K562 (cell line): Measurements from ENCODE around the gene KCNQ5. TPM values are rescaled to one million over a fixed set of nuclear protein-coding genes. Genes with fewer than 3 reads are reported as not detected.

Experiments used
- FOXJ2 ChIP-seq: fragments of 200-800 bp; sonication (Bioruptor generic); IDR thresholded peaks from 2 replicates; pipeline ENCODE4 v1.6.1; 2016; ENCODE audit warnings: missing genetic modification characterization, missing compliant biosample characterization
- HMBOX1 ChIP-seq: sonication (generic); IDR thresholded peaks from 2 replicates; pipeline ENCODE4 v1.6.1; 2016
- JUN ChIP-seq, 2 experiments: sonication (generic) in 1 of 2; formaldehyde crosslinking in 1 of 2; IDR thresholded peaks; 2 replicates each; pipeline versions ENCODE4 v1.6.1 to v1.8.0; 2012 to 2022; ENCODE audit warnings: borderline replicate concordance in 2 of 2, mild to moderate bottlenecking in 2 of 2, improper control_type of control experiment in 1 of 2, low read depth in 1 of 2, low read length in 1 of 2, missing genetic modification reagents in 1 of 2
- KLF6 ChIP-seq: fragments of 250-450 bp; sonication (Bioruptor Pico); IDR thresholded peaks from 2 replicates; pipeline ENCODE4 v1.4.0; 2020; ENCODE audit warnings: mild to moderate bottlenecking, moderate library complexity, borderline replicate concordance
- OTX1 ChIP-seq: fragments of 450-650 bp; formaldehyde crosslinking; IDR thresholded peaks from 2 replicates; pipeline ENCODE4 v1.4.0; 2022; ENCODE audit warnings: mild to moderate bottlenecking
- PHF20 ChIP-seq: fragments of 450-650 bp; IDR thresholded peaks from 2 replicates; pipeline ENCODE4 v1.6.1; 2018; ENCODE audit not compliant: partially characterized antibody
- YBX1 ChIP-seq: fragments of 450-650 bp; IDR thresholded peaks from 2 replicates; pipeline ENCODE4 v1.7.1; 2016; ENCODE audit warnings: mild to moderate bottlenecking
- ZBTB40 ChIP-seq, 2 experiments: fragments of 450-650 bp in 1 of 2; sonication (generic) in 1 of 2; formaldehyde crosslinking in 1 of 2; IDR thresholded peaks; 2 replicates each; pipeline versions ENCODE4 v1.7.1 to v1.9.0; 2016 to 2022; ENCODE audit warnings: inconsistent platforms in 1 of 2, mild to moderate bottlenecking in 1 of 2, missing genetic modification reagents in 1 of 2
- ZBTB7A ChIP-seq: IDR thresholded peaks from 2 replicates; pipeline ENCODE4 v1.6.1; 2011; ENCODE audit warnings: low read depth, mild to moderate bottlenecking, low read length, moderate library complexity, borderline replicate concordance; ENCODE audit not compliant: control insufficient read depth
- ZEB2 ChIP-seq: fragments of 450-650 bp; IDR thresholded peaks from 2 replicates; pipeline ENCODE4 v1.6.1; 2016
- ZNF12 ChIP-seq: sonication (generic); formaldehyde crosslinking; IDR thresholded peaks from 2 replicates; pipeline ENCODE4 v1.4.0; 2020; ENCODE audit warnings: mild to moderate bottlenecking, missing genetic modification reagents
- ZNF707 ChIP-seq: fragments of 250-450 bp; sonication (Bioruptor Pico); conservative IDR thresholded peaks from 2 replicates; pipeline ENCODE4 v1.8.0; 2022; ENCODE audit warnings: inconsistent platforms, mild to moderate bottlenecking, moderate library complexity
- polyA plus RNA-seq, 8 experiments: library from polyadenylated mRNA; depleted of rRNA in 4 of 8; stranded (reverse) in 5 of 8; unstranded in 3 of 8; fragments of >200 nt; fragmentation: Nextera tagmentation in 2 of 8; fragmentation: Illumina TruSeq in 1 of 8; extraction: Ambion mirVana in 2 of 8; extraction: Trizol in 1 of 8; gene quantifications; 2 replicates each; pipeline versions ENCODE4 v1.2.1 to v1.2.3, GENCODE V29; 2011 to 2014; ENCODE audit warnings: inconsistent platforms in 1 of 8, missing spikeins in 1 of 8
- total RNA-seq, 7 experiments: library from RNA; depleted of rRNA in 6 of 7; stranded (reverse); fragments of >200 nt in 6 of 7; fragmentation: Illumina TruSeq in 2 of 7; extraction: Trizol in 2 of 7; gene quantifications; 2 replicates each; pipeline versions ENCODE4 v1.2.1 to v1.2.3, GENCODE V29; 2011 to 2021; ENCODE audit warnings: low replicate concordance in 1 of 7

KCNQ5 gene
- total and polyA plus RNA-seq, 9 of the 15 experiments (the other 6 are each of a cell fraction or from before 2014, with no cell fraction given) = 0.31 to 5.9 (median 2.6) TPM

- no peak for TF ChIP-seq ZBTB40 (IDR thresholded peaks at IDR 0.05)
- no peak for TF ChIP-seq ZBTB40 (CRISPR knock-in tag; IDR thresholded peaks at IDR 0.05)
- no peak for TF ChIP-seq ZEB2
- TF ChIP-seq ZNF12 = no peak
- TF ChIP-seq KLF6 (CRISPR knock-in tag) = no peak
- TF ChIP-seq ZBTB7A = no peak
- TF ChIP-seq FOXJ2 = no peak
- no peak for TF ChIP-seq OTX1 (CRISPR knock-in tag)
- TF ChIP-seq HMBOX1 = no peak
- no peak for TF ChIP-seq JUN (IDR thresholded peaks at IDR 0.05; ENCODE audit: borderline replicate concordance, low read depth, low read length)
- TF ChIP-seq JUN (CRISPR knock-in tag; IDR thresholded peaks at IDR 0.05; ENCODE audit: borderline replicate concordance) = no peak
- no peak for TF ChIP-seq ZNF707 (CRISPR knock-in tag)
- TF ChIP-seq YBX1 = no peak
- TF ChIP-seq PHF20 = no peak
Measured at GRCh38 chr6:72944660-72945059, 322.8 kb downstream of the KCNQ5 start (continued).
